T-helper 1 cell (primary cell): ENCODE data around the gene FFAR1.

ENCODE experiments used
- DNase-seq, 5 donors: peaks; one replicate each; pipeline ENCODE4 v3.0.0-alpha.2; 2012 to 2020

The FFAR1 gene

DNA sequence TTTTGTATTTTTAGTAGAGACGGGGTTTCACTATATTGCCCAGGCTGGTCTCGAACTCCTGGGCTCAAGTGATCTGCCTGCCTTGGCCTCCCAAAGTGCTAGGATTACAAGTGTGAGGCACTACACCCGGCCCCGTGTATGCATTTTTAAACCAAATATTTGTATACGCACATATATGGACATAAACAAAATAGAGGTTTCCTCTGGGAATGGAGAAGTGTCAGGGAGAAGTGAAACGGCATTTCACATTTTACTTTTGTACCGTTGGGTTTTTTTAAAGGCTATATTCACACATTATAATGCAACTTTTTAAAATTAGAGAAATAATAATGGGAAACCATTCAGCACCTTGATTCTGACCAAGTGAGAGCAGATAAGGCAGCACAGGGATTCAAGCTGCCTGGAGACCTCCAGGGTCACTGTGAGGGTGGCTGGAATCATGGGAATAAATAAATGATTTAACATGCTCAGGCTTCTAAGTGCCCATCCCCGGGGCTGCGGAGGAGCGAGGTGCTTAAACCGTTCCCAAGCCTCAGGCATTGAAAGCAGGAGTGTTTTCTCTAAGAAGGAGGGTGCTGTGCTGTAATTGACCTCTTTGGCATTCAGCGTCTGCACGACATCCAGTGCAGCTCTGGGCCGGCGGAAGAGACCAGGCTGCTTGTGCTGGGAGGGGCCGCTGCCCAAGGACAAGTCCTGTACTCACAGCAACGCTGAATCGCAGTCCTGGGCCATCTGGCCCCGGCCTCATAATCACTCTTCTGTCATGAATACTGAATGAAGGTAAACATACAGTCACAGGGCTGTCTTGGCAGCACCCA, 47.9 kb downstream of the FFAR1 start:
- DNase-seq, result no peak

DNA sequence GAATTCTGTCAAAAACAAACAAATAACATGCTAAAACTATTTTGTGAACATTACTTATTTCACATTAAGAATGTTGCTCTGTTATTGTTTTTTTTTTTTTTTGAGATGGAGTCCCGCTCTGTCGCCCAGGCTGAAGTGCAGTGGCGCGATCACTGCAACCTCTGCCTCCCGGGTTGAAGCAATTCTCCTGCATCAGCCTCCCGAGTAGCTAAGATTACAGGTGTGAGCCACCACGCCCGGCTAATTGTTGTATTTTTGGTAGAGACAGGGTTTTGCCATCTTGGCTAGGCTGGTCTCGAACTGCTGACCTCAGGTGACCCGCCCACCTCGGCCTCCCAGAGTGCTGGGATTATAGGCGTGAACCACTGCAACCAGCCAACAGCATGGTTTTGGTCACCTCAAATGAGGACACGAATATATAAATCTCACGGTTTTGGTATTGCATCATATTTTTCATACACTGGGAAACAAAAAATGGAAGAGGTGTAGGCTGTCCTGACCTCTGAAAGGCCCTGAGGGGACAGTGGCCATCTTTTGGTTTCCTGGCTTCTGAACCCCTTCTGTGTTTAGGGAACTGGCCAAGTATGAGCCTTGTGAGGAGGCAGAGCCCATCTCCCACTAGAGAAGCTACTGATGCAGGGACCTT, 48.7 kb downstream of the FFAR1 start:
- no peak for DNase-seq

DNA sequence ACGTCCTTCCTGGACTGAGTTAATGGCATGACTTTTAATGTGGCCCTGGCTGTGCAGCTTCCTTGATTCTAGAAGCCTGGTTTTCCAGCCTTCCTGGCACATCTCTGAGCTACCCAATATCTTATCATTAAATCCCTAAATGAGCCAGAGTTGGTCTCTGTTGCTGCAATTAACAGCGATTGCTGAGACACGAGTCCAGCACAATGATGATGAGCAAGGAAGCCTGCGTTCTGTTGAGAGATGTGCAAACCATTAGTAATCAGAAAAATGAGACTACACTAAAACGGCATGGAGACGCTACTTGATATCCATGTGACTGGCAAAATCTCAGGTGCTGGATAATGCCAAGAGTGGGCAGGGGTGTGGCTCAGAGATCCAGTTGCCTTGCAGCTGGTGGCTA, 49.4 kb downstream of the FFAR1 start:
- no peak for DNase-seq
